Stomach (tissue), 9 donors: ENCODE measurements around the gene MAPKAPK2. TPM values are rescaled to one million over a fixed set of nuclear protein-coding genes. Genes with fewer than 3 reads are reported as not detected.

Experiments
- DNase-seq, 2 donors: peaks; one replicate each; pipeline versions ENCODE4 v3.0.0 to v3.0.0-alpha.2; 2013 to 2019
- H3K27ac ChIP-seq, 5 donors: fragments of 200-600 bp in 4 of 5; sonication (generic) in 4 of 5; one replicate each; pipeline ENCODE4 v1.5.1; 2013 to 2019; ENCODE audit warnings: mild to moderate bottlenecking in 1 of 5, moderate library complexity in 1 of 5
- H3K27me3 ChIP-seq, 3 donors: fragments of 200-600 bp; sonication (generic); one replicate each; pipeline ENCODE4 v1.5.1; 2017 to 2019; ENCODE audit warnings: mixed run types in 1 of 3
- H3K36me3 ChIP-seq, 4 donors: fragments of 200-600 bp; sonication (generic); 1 replicate in 3 of 4; 2 replicates in 1 of 4; pipeline ENCODE4 v1.5.1; 2016 to 2019
- H3K4me1 ChIP-seq, 4 donors: fragments of 200-600 bp; sonication (generic); one replicate each; pipeline ENCODE4 v1.5.1; 2016 to 2019
- H3K4me3 ChIP-seq, 4 donors: fragments of 200-600 bp; sonication (generic) in 3 of 4; one replicate each; pipeline ENCODE4 v1.5.1; 2016 to 2019; ENCODE audit warnings: mild to moderate bottlenecking in 1 of 4
- H3K9me3 ChIP-seq, 4 donors: fragments of 200-600 bp; sonication (generic); one replicate each; pipeline ENCODE4 v1.5.1; 2016 to 2019
- EP300 ChIP-seq: sonication (generic); formaldehyde crosslinking; IDR thresholded peaks from one replicate; pipeline ENCODE4 v1.6.1; 2017; ENCODE audit warnings: antibody characterized with exemption
- POLR2A ChIP-seq, 4 donors: fragments of 450-650 bp; IDR thresholded peaks; one replicate each; pipeline ENCODE4 v1.6.1; 2016; ENCODE audit warnings: antibody characterized with exemption in 4 of 4, control low read depth in 2 of 4, mild to moderate bottlenecking in 1 of 4, moderate library complexity in 1 of 4
- POLR2AphosphoS5 ChIP-seq, 3 donors: sonication (generic); formaldehyde crosslinking; IDR thresholded peaks; one replicate each; pipeline ENCODE4 v1.6.1; 2016; ENCODE audit warnings: antibody characterized with exemption in 3 of 3
- WGBS, 5 donors: extraction: QIAGEN DNeasy Blood & Tissue Kit in 3 of 5; methylation state at CpG; one replicate each; pipeline versions ENCODE4 v1.1.5 to v1.1.7; 2013 to 2018; 5-methylcytosine and 5-hydroxymethylcytosine counted together
- intact Hi-C: fragments of 100-400 bp; cut with DNase I; formaldehyde crosslinking; loops from one replicate; pipeline ENCODE4 v1.15.1; 2023; ENCODE audit warnings: low total_unique reads
- polyA plus RNA-seq, 3 donors: library from polyadenylated mRNA; stranded (reverse); fragments of 200-250 nt; gene quantifications; one replicate each; pipeline ENCODE4 v1.2.3, GENCODE V29; 2013
- total RNA-seq, 5 donors: library from RNA; depleted of rRNA; stranded (reverse); fragments of >200 nt; gene quantifications; one replicate each; pipeline versions ENCODE4 v1.1.0 to v1.2.3, GENCODE V29; 2014 to 2016
- TF ChIP-seq, protein P1 (sequence below), 7 experiments: fragments of 450-650 bp in 4 of 7; fragments of 200-600 bp in 3 of 7; sonication (generic) in 3 of 7; IDR thresholded peaks; one replicate each; pipeline ENCODE4 v1.5.1; 2016 to 2019; ENCODE audit warnings: antibody characterized with exemption in 7 of 7, control low read depth in 2 of 7, mild to moderate bottlenecking in 1 of 7
- donor health status: healthy with polysubstance abuse.
- donor health status: Bipolar disorder and iron deficiency.
- donor health status: healthy.

MAPKAPK2 gene
- total and polyA plus RNA-seq, 8 donors: 22.6 to 78.0 (median 49.7) TPM

DNA sequence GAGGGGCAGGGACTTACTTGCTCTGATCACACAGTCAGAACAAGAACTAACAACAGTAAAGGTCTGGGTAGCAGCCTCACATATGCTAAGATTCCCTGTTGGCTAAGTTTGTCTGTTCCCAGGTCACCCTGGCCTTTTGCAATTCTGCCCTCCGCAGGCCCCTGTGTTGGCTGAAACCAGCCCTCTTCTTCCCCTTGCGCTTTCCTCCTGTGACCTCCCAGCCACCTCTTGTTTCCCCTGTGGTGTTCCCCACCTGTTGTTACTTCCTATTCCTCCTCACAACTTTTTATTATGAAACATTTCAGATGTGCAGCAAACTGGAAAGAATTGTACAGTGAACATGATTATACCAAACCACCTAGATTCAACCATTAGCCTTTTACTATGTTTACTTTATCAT lies 23.4 kb downstream of the MAPKAPK2 start:
- H3K27ac ChIP-seq: peak overlapping the region in 4 of 5 donors; percentile 35 to 84 (median 54)
- H3K36me3 ChIP-seq: no peaks in the 10 kb centered on the region
- WGBS, 5 donors: 64 to 84% (median 72%) methylated on average over 2 of the region's 2 CpGs
- intact Hi-C loops: no loop called here
- H3K4me3 ChIP-seq: no peak overlapping the region
- peaks cover 78 to 100% (median 89%) of the 10 kb centered on the region in 4 donors for H3K4me1 ChIP-seq
- no peak for DNase-seq
- no peaks in the 10 kb centered on the region for H3K27me3 ChIP-seq
- H3K9me3 ChIP-seq: no peaks in the 10 kb centered on the region
- TF ChIP-seq EP300 (no peak), POLR2A (IDR thresholded peaks at IDR 0.05) (no peak), POLR2AphosphoS5 (IDR thresholded peaks at IDR 0.05) (no peak)
- TF ChIP-seq, protein P1, sequence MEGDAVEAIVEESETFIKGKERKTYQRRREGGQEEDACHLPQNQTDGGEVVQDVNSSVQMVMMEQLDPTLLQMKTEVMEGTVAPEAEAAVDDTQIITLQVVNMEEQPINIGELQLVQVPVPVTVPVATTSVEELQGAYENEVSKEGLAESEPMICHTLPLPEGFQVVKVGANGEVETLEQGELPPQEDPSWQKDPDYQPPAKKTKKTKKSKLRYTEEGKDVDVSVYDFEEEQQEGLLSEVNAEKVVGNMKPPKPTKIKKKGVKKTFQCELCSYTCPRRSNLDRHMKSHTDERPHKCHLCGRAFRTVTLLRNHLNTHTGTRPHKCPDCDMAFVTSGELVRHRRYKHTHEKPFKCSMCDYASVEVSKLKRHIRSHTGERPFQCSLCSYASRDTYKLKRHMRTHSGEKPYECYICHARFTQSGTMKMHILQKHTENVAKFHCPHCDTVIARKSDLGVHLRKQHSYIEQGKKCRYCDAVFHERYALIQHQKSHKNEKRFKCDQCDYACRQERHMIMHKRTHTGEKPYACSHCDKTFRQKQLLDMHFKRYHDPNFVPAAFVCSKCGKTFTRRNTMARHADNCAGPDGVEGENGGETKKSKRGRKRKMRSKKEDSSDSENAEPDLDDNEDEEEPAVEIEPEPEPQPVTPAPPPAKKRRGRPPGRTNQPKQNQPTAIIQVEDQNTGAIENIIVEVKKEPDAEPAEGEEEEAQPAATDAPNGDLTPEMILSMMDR (IDR thresholded peaks at IDR 0.05): no peak

DNA sequence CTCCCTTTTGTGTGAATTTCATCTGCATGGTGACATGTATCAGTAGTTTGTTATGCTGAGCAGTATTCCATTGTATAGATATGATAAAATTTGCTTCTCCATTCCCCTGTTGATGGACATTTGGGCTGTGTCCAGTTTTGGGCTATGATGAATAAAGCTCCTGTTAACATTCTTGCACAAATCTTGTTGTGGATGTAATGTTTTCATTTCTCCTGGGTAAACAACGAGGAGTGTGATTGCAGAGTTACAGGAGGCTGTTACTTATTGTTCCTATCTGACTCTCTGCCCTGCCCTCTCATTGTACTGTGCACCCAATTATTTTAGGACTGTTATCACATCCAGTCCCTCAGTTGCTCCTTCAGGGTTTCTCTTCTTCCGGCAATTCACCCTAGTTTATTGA lies 24.2 kb downstream of the MAPKAPK2 start:
- Histone ChIP-seq H3K36me3 (no peaks in the 10 kb centered on the region), H3K9me3 (no peaks in the 10 kb centered on the region), H3K4me1 (peaks cover 79 to 100% (median 91%) of the 10 kb centered on the region in 4 donors), H3K4me3 (no peak overlapping the region), H3K27me3 (no peaks in the 10 kb centered on the region), H3K27ac (peak overlapping the region in 2 of 5 donors; percentile 30 to 84)
- no peak for DNase-seq
- intact Hi-C loops: no loop called here
- TF ChIP-seq, protein P1 (IDR thresholded peaks at IDR 0.05): no peak
- no peak for TF ChIP-seq POLR2A (IDR thresholded peaks at IDR 0.05)
- no peak for TF ChIP-seq EP300
- TF ChIP-seq POLR2AphosphoS5 (IDR thresholded peaks at IDR 0.05): no peak
- 25 to 47% (median 38%) methylated on average over 2 of the region's 2 CpGs for WGBS, 5 donors

DNA sequence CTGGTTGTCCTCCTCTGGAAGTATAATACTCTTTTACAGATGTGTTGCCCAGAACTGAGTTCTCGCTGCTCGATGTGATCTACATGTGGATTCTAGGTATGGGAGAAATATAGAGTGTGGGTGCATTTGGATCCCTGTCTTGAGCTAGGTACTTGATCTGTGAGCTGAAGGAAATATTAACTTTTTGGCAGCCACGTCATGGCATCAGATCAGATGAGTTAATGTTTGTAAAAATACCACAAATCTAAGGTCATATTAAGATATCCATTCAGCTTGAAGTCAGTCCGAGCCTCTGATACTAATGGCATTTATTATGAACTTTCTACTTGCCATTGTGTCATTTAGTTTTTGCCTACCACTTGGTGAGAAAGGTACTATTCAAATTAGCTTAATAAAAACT lies 24.6 kb downstream of the MAPKAPK2 start:
- no peak overlapping the region for H3K4me3 ChIP-seq
- WGBS, 5 donors: 51 to 60% (median 60%) methylated on average over 4 of the region's 4 CpGs
- H3K4me1 ChIP-seq: peaks cover 79 to 100% (median 91%) of the 10 kb centered on the region in 4 donors
- H3K36me3 ChIP-seq: no peaks in the 10 kb centered on the region
- peak overlapping the region in 2 of 5 donors; percentile 30 to 84 for H3K27ac ChIP-seq
- TF ChIP-seq, protein P1 (IDR thresholded peaks at IDR 0.05): no peak
- no peak for TF ChIP-seq EP300
- TF ChIP-seq POLR2AphosphoS5 (IDR thresholded peaks at IDR 0.05): no peak
- TF ChIP-seq POLR2A (IDR thresholded peaks at IDR 0.05): no peak
- intact Hi-C loops: no loop called here
- no peak for DNase-seq
- H3K9me3 ChIP-seq: no peaks in the 10 kb centered on the region
- H3K27me3 ChIP-seq: no peaks in the 10 kb centered on the region

DNA sequence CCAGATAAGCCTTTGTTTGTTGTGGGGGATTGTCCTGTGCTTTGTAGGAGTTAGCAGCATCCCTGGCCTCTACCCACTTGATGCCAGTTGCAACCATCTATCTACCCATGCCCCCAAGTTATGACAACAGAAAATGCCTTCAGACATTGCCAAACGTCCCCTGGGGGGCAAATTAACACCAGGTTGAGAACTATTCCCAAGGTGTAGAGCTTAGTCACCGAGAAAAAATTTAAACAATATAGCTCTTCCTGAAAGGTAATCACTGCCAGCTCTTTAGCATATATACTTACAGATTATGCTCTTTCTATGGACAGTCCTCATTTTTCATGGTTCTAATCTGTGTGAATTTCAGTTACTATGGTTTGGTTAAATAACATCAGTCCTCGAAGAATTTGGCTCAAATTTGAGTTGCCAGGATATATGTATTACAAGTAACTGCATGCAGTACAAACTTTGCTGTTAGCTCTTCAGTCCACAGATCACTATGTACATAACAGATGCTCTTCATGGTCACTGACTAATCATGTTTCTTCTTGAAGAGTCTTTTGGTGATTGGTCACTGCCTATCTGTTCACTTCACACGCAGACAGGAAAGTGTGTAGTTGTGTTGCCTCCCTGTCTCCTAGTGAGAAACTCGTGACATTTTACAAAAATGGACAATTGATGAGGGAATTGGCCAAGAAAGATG lies 25.2 kb downstream of the MAPKAPK2 start:
- Histone ChIP-seq H3K27me3 (no peaks in the 10 kb centered on the region), H3K4me3 (no peak overlapping the region), H3K36me3 (no peaks in the 10 kb centered on the region), H3K27ac (peak overlapping the region in 1 of 5 donors; percentile 84), H3K9me3 (no peaks in the 10 kb centered on the region), H3K4me1 (peaks cover 79 to 100% (median 91%) of the 10 kb centered on the region in 4 donors)
- TF ChIP-seq, protein P1 (IDR thresholded peaks at IDR 0.05): no peak
- no peak for TF ChIP-seq POLR2AphosphoS5 (IDR thresholded peaks at IDR 0.05)
- TF ChIP-seq POLR2A (IDR thresholded peaks at IDR 0.05): no peak
- no peak for TF ChIP-seq EP300
- DNase-seq: no peak
- intact Hi-C loops: no loop called here
- WGBS, 5 donors: 46 to 59% (median 55%) methylated on average over 5 of the region's 5 CpGs
